T-helper 9 cell (primary cell): ENCODE data around the gene C22orf39.

Experiments
- DNase-seq: peaks from one replicate; pipeline ENCODE4 v3.0.0-alpha.2; 2020

The C22orf39 gene

DNA sequence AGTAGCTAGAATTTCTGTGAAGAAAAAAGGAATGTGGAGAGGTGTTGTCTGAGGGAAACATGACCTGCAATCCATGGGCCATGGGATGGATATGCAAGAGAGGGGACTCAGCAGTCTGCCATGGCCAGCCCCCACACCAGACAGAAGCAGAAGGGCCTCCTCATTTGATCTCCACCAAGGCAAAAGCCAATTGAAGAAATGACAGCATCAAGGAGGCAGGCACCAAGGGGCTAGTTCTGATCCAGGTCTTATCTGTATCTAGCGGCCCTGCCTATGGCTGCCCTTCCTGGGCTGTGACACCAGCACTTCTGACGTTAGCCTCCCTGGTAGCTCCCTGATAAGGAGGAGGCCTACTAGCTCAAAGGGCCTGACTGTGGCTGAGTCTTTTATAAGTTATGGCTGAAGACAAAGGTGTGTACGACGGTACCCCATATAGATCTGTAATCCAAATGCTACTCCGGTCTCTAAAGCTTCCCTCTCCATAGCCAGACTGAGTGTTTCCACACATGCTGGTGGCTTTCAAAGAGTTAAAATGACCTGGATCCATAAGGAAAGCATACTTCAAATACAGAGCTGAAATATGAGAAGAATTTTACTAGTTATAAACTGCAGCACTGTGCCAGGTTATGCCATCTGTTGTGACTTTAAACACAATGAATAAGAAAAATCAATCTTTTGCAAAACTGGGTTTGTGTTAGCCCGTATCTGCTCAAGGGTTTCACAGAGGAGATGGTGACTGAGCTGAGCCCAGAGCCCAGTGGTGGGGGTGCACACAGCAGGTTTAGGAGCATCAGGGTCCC is 50.4 kb downstream of the C22orf39 start:
- DNase-seq: no peak

DNA sequence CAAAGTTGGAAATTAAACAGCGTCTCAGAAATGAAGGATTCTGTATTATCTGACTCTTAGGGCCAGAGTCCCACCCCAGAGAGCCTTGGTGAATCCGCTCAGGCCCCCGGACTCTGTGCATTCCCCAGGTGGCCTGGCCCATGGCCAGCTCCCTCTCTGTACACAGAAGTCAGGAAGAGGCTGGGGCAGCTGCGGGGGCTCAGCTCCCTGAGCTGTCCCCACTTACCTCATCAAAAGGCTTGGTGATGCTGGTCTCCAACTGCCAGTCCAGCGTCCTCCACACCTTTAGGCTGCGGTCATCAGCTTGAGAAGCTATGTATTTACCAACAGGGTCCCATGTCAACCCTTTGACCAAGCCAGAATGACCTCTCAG is 51.0 kb downstream of the C22orf39 start:
- DNase-seq: no peak

- DNase-seq: no peak
Observed at GRCh38 chr22:19395276-19395675, 52.2 kb downstream of the C22orf39 start.

- no peak for DNase-seq
Observed at GRCh38 chr22:19394274-19395050, 53.0 kb downstream of the C22orf39 start.

- DNase-seq: no peak
Observed at GRCh38 chr22:19393704-19394103, 53.8 kb downstream of the C22orf39 start.
